Effector memory CD8-positive, alpha-beta T cell (primary cell): ENCODE data around the gene LCLAT1.
A peak's percentile ranks its signal among the peaks of the same experiment; 100 is the strongest.

ENCODE experiments used
- ATAC-seq: fragments of 150-1000 bp; cut with Tn5 transposase; replicated peaks from 2 replicates; pipeline ENCODE4 v1.10.0; 2021; ENCODE audit warnings: mild to moderate bottlenecking, moderate library complexity
- DNase-seq, 3 experiments: peaks; one replicate each; pipeline ENCODE4 v3.0.0; 2021
- H3K27ac Mint-ChIP-seq, 2 donors: one replicate each; pipeline ENCODE4 v1.8.0; 2022; ENCODE audit warnings: mild to moderate bottlenecking in 2 of 2, mixed read lengths in 2 of 2, moderate library complexity in 2 of 2
- H3K27me3 Mint-ChIP-seq, 2 donors: one replicate each; pipeline ENCODE4 v1.8.0; 2022; ENCODE audit warnings: mixed read lengths in 2 of 2
- H3K36me3 Mint-ChIP-seq: one replicate; pipeline ENCODE4 v1.8.0; 2022; ENCODE audit warnings: mild to moderate bottlenecking, moderate library complexity, mixed read lengths; ENCODE audit not compliant: insufficient read depth
- H3K4me1 Mint-ChIP-seq, 2 donors: one replicate each; pipeline ENCODE4 v1.8.0; 2022; ENCODE audit warnings: low read depth in 2 of 2, mixed read lengths in 2 of 2
- H3K4me3 Mint-ChIP-seq, 2 donors: one replicate each; pipeline ENCODE4 v1.8.0; 2022; ENCODE audit warnings: mild to moderate bottlenecking in 2 of 2, mixed read lengths in 2 of 2, moderate library complexity in 2 of 2
- H3K9me3 Mint-ChIP-seq, 2 donors: one replicate each; pipeline ENCODE4 v1.8.0; 2022; ENCODE audit warnings: mixed read lengths in 2 of 2
- total RNA-seq, 9 experiments: gene quantifications; one replicate each; lab custom pipeline; 2026; lab: John Stamatoyannopoulos, UW

LCLAT1 gene
- 13.1 to 33.5 (median 28.9) reads per million in 9 experiments for total RNA-seq

- peak within 1 kb of the TSS; percentile 98 to 99 for H3K27ac Mint-ChIP-seq
- ATAC-seq (peak; percentile 88), DNase-seq (peak; percentile 81 to 83 (median 82))
- peaks cover 29 to 34% of the 10 kb centered on the region in 2 donors for H3K4me1 Mint-ChIP-seq
- H3K4me3 Mint-ChIP-seq, result peak within 1 kb of the TSS; percentile 97 to 98
- H3K36me3 Mint-ChIP-seq, result peaks cover 16% of the 10 kb centered on the region
- H3K9me3 Mint-ChIP-seq, result no peaks in the 10 kb centered on the region
- H3K27me3 Mint-ChIP-seq, result no peaks in the 10 kb centered on the region
Observed at GRCh38 chr2:30447149-30448045, at the start of gene LCLAT1. Gene LCLAT1, plus strand, starts transcription at chr2:30447246. Its CDS starts 78,345 bp downstream, at chr2:30525591.

GRCh38 chr2:30398084-30398873 is 48.8 kb upstream of the LCLAT1 start:
- H3K27me3 Mint-ChIP-seq, result no peaks in the 10 kb centered on the region
- ATAC-seq (no peak), DNase-seq (no peak)
- H3K4me3 Mint-ChIP-seq, result no peak overlapping the region
- peak overlapping the region in 1 of 2 donors; percentile 42 for H3K27ac Mint-ChIP-seq
- no peaks in the 10 kb centered on the region for H3K36me3 Mint-ChIP-seq
- no peaks in the 10 kb centered on the region for H3K9me3 Mint-ChIP-seq
- H3K4me1 Mint-ChIP-seq, result no peaks in the 10 kb centered on the region

GRCh38 chr2:30400151-30400954 is 46.7 kb upstream of the LCLAT1 start:
- DNase-seq (no peak), ATAC-seq (no peak)
- Mint-ChIP-seq H3K9me3 (no peaks in the 10 kb centered on the region), H3K36me3 (no peaks in the 10 kb centered on the region), H3K4me1 (no peaks in the 10 kb centered on the region), H3K4me3 (no peak overlapping the region), H3K27ac (no peak overlapping the region), H3K27me3 (no peaks in the 10 kb centered on the region)

GRCh38 chr2:30402441-30403182 is 44.4 kb upstream of the LCLAT1 start:
- no peak overlapping the region for H3K4me3 Mint-ChIP-seq
- no peaks in the 10 kb centered on the region for H3K27me3 Mint-ChIP-seq
- no peak for ATAC-seq
- no peaks in the 10 kb centered on the region for H3K9me3 Mint-ChIP-seq
- H3K27ac Mint-ChIP-seq, result no peak overlapping the region
- DNase-seq, result no peak
- no peaks in the 10 kb centered on the region for H3K36me3 Mint-ChIP-seq
- no peaks in the 10 kb centered on the region for H3K4me1 Mint-ChIP-seq

GRCh38 chr2:30403592-30404312 is 43.3 kb upstream of the LCLAT1 start:
- Mint-ChIP-seq H3K27ac (no peak overlapping the region), H3K9me3 (no peaks in the 10 kb centered on the region), H3K36me3 (no peaks in the 10 kb centered on the region), H3K4me1 (peaks cover 2 to 3% of the 10 kb centered on the region in 2 donors), H3K27me3 (no peaks in the 10 kb centered on the region), H3K4me3 (no peak overlapping the region)
- no peak for ATAC-seq
- DNase-seq, result no peak

DNA sequence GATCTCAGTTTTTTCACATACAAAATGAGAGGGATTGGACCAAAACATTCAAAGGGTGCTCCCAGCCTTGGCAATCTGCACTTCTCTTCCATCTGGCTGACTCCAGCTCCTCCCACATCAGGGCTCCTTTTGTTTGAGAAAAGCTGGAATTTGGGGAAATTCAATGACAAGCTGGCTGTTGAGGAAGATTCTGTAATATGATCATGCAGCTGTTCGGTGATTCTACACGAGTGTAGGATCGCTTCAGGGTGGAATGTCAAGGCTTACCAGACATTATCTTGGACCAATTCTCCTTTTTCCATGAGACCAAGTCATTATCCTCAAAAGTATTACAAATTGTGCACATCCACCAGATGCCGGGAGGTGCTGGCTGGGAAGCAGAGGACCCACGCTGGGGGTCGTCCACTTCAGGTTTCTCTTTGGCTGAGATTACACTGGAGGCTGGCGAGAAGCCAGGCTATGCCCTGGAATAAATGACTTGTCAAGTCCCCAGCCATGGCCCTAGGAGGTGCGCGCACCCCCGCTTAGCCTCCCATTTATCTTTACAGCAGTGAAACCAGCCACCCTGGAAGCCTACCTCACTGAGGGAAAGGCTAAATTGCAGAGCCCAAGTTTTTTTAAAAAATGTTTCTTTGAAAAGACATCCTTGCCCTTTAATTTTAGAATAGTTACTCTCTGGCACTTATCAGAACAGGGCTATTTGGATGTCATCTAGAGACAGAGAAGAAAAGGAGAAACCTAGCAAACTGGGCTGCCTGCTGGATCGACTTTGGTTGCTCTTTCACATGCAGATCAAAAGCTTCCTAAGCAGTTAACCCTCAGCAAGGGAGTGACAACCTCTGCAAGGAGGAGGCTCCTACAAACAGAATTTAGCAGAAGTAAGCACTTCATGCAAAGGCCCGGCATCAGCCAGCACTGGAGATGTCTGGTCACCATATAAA is 42.5 kb upstream of the LCLAT1 start:
- Mint-ChIP-seq H3K27me3 (no peaks in the 10 kb centered on the region), H3K27ac (no peak overlapping the region), H3K4me1 (peaks cover 3 to 5% of the 10 kb centered on the region in 2 donors), H3K4me3 (no peak overlapping the region), H3K36me3 (no peaks in the 10 kb centered on the region), H3K9me3 (no peaks in the 10 kb centered on the region)
- DNase-seq (no peak), ATAC-seq (no peak)

DNA sequence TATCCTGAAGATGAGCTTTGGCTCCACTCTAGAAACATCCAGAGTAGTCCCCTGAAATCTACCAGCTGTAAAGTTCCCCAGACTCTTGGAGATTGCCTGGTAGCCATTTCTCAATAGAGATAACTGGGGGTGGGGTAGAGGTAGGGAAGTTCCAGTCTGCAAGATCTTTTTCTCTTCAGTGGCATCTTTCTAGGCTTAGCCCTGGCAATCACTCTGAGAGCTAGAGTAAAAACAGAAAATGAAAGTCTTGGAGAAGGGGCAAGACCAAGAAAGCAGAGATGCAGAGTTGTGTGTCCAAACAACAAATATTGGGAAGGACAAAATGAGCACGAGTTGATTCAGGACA is 41.8 kb upstream of the LCLAT1 start:
- Mint-ChIP-seq H3K4me3 (no peak overlapping the region), H3K27ac (no peak overlapping the region), H3K4me1 (peaks cover 3 to 5% of the 10 kb centered on the region in 2 donors), H3K36me3 (no peaks in the 10 kb centered on the region), H3K27me3 (no peaks in the 10 kb centered on the region), H3K9me3 (no peaks in the 10 kb centered on the region)
- ATAC-seq (no peak), DNase-seq (no peak)

GRCh38 chr2:30406853-30407252 is 40.2 kb upstream of the LCLAT1 start:
- peaks cover 3 to 5% of the 10 kb centered on the region in 2 donors for H3K4me1 Mint-ChIP-seq
- H3K36me3 Mint-ChIP-seq, result no peaks in the 10 kb centered on the region
- H3K4me3 Mint-ChIP-seq, result no peak overlapping the region
- no peaks in the 10 kb centered on the region for H3K9me3 Mint-ChIP-seq
- no peaks in the 10 kb centered on the region for H3K27me3 Mint-ChIP-seq
- ATAC-seq, result no peak
- DNase-seq, result no peak
- no peak overlapping the region for H3K27ac Mint-ChIP-seq

DNA sequence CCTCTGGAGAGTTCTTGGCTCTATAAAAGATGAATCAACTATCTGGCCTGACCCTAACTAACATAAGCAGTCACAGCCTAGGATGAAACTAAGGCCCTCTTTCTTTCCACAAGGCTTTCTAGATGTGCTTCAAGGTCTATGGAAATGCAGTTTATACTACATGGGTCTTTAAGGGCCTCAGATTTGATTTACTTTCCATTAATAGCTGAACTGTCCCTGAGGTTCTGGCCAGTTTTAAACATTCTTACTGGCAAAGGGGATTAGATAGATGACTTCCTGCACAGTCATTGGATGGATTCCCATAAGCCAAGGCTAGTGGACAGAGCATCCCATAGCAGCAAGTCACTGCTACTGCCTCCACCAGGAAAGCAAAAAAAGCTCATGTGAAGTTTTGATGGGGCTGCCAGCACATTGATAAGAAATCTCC is 38.1 kb upstream of the LCLAT1 start:
- Mint-ChIP-seq H3K27me3 (no peaks in the 10 kb centered on the region), H3K27ac (peak overlapping the region in 1 of 2 donors; percentile 50)

DNA sequence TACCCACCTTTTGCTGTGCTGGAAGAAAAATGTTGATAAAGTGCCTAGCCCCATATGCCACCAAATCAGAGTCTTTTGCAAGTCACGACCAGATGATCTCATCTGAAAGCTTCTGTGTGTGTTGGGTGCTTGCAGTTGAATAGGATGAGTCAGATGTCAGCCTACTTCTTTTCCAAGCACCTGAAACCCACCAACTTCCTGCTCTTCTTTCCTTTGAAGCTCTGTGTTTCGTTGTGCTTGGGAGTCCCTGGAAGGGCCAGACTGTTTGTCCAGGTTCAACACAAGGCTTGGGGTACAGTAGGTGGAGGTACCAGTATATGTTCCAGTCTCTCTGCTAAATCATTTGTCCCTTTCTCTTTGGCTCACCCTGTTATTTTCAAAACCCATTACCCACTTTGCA is 36.8 kb upstream of the LCLAT1 start:
- H3K4me3 Mint-ChIP-seq, result no peak overlapping the region
- no peak for DNase-seq
- no peaks in the 10 kb centered on the region for H3K9me3 Mint-ChIP-seq
- H3K4me1 Mint-ChIP-seq, result peaks cover 3 to 5% of the 10 kb centered on the region in 2 donors
- no peaks in the 10 kb centered on the region for H3K36me3 Mint-ChIP-seq
- no peaks in the 10 kb centered on the region for H3K27me3 Mint-ChIP-seq
- H3K27ac Mint-ChIP-seq, result peak overlapping the region in 1 of 2 donors; percentile 0
- no peak for ATAC-seq

More for the DNA sequence above, 38.1 kb upstream of the LCLAT1 start:
- no peaks in the 10 kb centered on the region for H3K9me3 Mint-ChIP-seq
- H3K4me1 Mint-ChIP-seq, result peaks cover 3 to 5% of the 10 kb centered on the region in 2 donors
- ATAC-seq, result no peak
- DNase-seq, result no peak
- H3K4me3 Mint-ChIP-seq, result no peak overlapping the region
- H3K36me3 Mint-ChIP-seq, result no peaks in the 10 kb centered on the region

GRCh38 chr2:30412047-30412683 is 34.9 kb upstream of the LCLAT1 start:
- H3K4me1 Mint-ChIP-seq, result peaks cover 3 to 5% of the 10 kb centered on the region in 2 donors
- no peaks in the 10 kb centered on the region for H3K27me3 Mint-ChIP-seq
- DNase-seq, result no peak
- no peak overlapping the region for H3K27ac Mint-ChIP-seq
- no peak for ATAC-seq
- H3K9me3 Mint-ChIP-seq, result no peaks in the 10 kb centered on the region
- no peak overlapping the region for H3K4me3 Mint-ChIP-seq
- H3K36me3 Mint-ChIP-seq, result no peaks in the 10 kb centered on the region
